ENCODE data around the gene ETFDH. TPM values are rescaled to one million over a fixed set of nuclear protein-coding genes. Genes with fewer than 3 reads are reported as not detected.
A peak's percentile ranks its signal among the peaks of the same experiment; 100 is the strongest.

Gene ETFDH
- total RNA-seq, 1 experiment from 2014 or later, result 21.0 TPM

DNA sequence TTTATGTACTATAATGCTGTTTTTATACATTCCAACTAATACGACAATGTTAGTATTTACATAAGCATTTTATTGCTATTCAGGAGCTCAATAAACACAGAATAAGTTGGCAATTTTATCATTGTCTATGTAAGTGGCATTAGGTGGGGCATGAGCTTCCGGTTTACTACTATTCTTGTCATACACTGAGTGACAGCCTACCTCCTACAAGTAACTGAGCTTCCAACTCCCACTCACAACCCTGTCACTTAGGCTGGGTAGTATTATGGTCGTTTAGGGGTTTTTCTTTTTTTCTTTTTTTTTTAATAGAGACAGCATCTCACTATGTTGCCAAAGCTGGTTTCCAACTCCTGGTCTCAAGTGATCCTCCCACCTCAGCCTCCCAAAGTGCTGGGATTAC is 43.7 kb downstream of the ETFDH start:
- H3K36me3 ChIP-seq (ENCODE audit: low read depth), result peaks cover 22% of the 10 kb centered on the region

DNA sequence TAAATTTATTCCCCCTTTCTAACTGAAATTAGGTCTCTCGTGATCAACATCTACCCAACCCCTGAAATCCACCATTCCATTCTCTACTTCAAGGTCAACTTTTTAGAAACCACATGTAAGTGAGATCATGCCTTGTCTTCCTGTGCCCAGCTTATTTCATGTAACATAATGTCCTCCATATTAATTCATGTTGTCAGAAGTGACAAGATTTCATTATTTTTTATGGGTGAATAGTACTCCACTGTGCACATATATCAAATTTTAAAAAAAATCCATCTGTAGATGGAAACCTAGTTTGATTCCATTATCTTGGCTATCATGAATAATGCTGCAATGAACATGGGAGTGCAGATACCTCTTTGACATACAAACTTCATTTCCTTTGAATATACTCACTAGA is 49.6 kb downstream of the ETFDH start:
- Histone ChIP-seq H3K27me3 (ENCODE audit: insufficient read depth, low read depth) (no peaks in the 10 kb centered on the region), H3K36me3 (ENCODE audit: low read depth) (peaks cover 10% of the 10 kb centered on the region; the same call in 1 of the 2 replicates), H3K4me2 (peak overlapping the region; percentile 83), H3K9me2 (ENCODE audit: insufficient read depth) (no peaks in the 10 kb centered on the region), H3K4me3 (peak overlapping the region; percentile 65; the same call in 1 of the 2 replicates), H4K20me1 (ENCODE audit: insufficient read depth) (no peaks in the 10 kb centered on the region), H3K79me2 (ENCODE audit: low read depth) (peaks cover 21% of the 10 kb centered on the region), H2AFZ (no peak overlapping the region), H3F3A (ENCODE audit: insufficient read depth, low read depth) (peaks cover 6% of the 10 kb centered on the region), H3K4me1 (replicated peaks; ENCODE audit: insufficient read depth) (no peaks in the 10 kb centered on the region; the same call in 1 of the 2 replicates), H3K27ac (no peak overlapping the region), H3K9me3 (ENCODE audit: insufficient read depth, low read depth) (no peaks in the 10 kb centered on the region)
- ChIA-PET CTCF (no interaction called here), POLR2A (ENCODE audit: unreplicated experiment) (no interaction called here)
- TF ChIP-seq, protein P1, sequence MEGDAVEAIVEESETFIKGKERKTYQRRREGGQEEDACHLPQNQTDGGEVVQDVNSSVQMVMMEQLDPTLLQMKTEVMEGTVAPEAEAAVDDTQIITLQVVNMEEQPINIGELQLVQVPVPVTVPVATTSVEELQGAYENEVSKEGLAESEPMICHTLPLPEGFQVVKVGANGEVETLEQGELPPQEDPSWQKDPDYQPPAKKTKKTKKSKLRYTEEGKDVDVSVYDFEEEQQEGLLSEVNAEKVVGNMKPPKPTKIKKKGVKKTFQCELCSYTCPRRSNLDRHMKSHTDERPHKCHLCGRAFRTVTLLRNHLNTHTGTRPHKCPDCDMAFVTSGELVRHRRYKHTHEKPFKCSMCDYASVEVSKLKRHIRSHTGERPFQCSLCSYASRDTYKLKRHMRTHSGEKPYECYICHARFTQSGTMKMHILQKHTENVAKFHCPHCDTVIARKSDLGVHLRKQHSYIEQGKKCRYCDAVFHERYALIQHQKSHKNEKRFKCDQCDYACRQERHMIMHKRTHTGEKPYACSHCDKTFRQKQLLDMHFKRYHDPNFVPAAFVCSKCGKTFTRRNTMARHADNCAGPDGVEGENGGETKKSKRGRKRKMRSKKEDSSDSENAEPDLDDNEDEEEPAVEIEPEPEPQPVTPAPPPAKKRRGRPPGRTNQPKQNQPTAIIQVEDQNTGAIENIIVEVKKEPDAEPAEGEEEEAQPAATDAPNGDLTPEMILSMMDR (conservative IDR thresholded peaks at IDR 0.05), result no peak
- no peak for TF ChIP-seq EZH2 (IDR thresholded peaks at IDR 0.05; ENCODE audit: low read depth)
- intact Hi-C loops (cut with micrococcal nuclease; ENCODE audit: unreplicated experiment), result loop anchor here (2.0 kb wide), 1 partner anchor 453 kb away; no protein-coding TSS in a partner anchor
- BruUV-seq (replicated peaks), result no TSS peak
- no peak for DNase-seq

More for the DNA sequence above, 43.7 kb downstream of the ETFDH start:
- Histone ChIP-seq H3K27me3 (ENCODE audit: insufficient read depth, low read depth) (no peaks in the 10 kb centered on the region), H3K79me2 (ENCODE audit: low read depth) (no peaks in the 10 kb centered on the region), H3K4me2 (no peak overlapping the region), H3K4me3 (no peak overlapping the region), H4K20me1 (ENCODE audit: insufficient read depth) (no peaks in the 10 kb centered on the region), H3K27ac (no peak overlapping the region), H3K9me2 (ENCODE audit: insufficient read depth) (no peaks in the 10 kb centered on the region), H3F3A (ENCODE audit: insufficient read depth, low read depth) (no peaks in the 10 kb centered on the region; the same call in 1 of the 2 replicates), H3K9me3 (ENCODE audit: insufficient read depth, low read depth) (no peaks in the 10 kb centered on the region), H2AFZ (no peak overlapping the region), H3K4me1 (replicated peaks; ENCODE audit: insufficient read depth) (no peaks in the 10 kb centered on the region)
- DNase-seq, result no peak
- intact Hi-C loops (cut with micrococcal nuclease; ENCODE audit: unreplicated experiment), result no loop called here
- BruUV-seq (replicated peaks), result no TSS peak
- ChIA-PET POLR2A (ENCODE audit: unreplicated experiment) (no interaction called here), CTCF (no interaction called here)
- TF ChIP-seq, protein P1 (conservative IDR thresholded peaks at IDR 0.05), result no peak
- TF ChIP-seq EZH2 (IDR thresholded peaks at IDR 0.05; ENCODE audit: low read depth), result no peak

DNA sequence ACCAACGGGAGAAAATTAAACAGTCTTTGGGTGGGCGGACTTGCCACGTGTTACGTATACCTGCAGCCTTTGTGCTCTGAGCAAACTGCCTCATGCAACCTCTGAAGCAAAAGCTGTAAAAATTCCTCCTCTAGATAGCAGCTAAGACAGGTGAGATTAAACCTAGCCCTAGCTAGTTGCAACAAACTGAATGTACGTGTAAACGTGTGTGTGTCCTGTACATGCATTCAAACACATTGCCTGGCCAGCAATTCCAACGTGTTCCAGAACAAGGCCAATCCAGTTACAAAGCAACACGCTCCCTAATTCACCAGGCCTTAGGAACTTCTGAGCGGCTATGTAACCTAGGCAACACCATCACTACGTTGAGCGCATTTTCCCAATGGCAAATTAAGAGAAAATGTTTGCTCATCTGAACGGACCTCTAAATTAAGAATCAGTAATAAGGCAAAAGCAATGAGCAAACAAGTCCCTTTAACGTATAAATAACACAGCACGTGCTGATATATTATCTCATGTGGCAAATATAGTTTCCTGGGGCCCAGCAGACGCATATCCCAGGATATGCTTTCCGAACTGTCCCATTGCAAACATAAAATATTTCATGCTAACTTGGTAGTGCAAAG is 50.3 kb downstream of the ETFDH start:
- H3K4me2 ChIP-seq, result peak overlapping the region; percentile 83

More for the DNA sequence above, 50.3 kb downstream of the ETFDH start:
- H3K9me2 ChIP-seq (ENCODE audit: insufficient read depth), result no peaks in the 10 kb centered on the region
- no peak for DNase-seq
- peak overlapping the region; percentile 83 for H3K27ac ChIP-seq
- TF ChIP-seq, protein P1 (conservative IDR thresholded peaks at IDR 0.05), result no peak
- no peak for TF ChIP-seq EZH2 (IDR thresholded peaks at IDR 0.05; ENCODE audit: low read depth)
- peaks cover 21% of the 10 kb centered on the region for H3K79me2 ChIP-seq (ENCODE audit: low read depth)
- peak overlapping the region; percentile 89 for H2AFZ ChIP-seq
- peak overlapping the region; percentile 65 for H3K4me3 ChIP-seq
- H3K36me3 ChIP-seq (ENCODE audit: low read depth), result peaks cover 9% of the 10 kb centered on the region; the same call in 1 of the 2 replicates
- no TSS peak for BruUV-seq (replicated peaks)
- ChIA-PET CTCF (no interaction called here), POLR2A (ENCODE audit: unreplicated experiment) (no interaction called here)
- H3K9me3 ChIP-seq (ENCODE audit: insufficient read depth, low read depth), result no peaks in the 10 kb centered on the region
- intact Hi-C loops (cut with micrococcal nuclease; ENCODE audit: unreplicated experiment), result loop anchor here (2.0 kb wide), 1 partner anchor 452 kb away; no protein-coding TSS in a partner anchor
- H3K4me1 ChIP-seq (replicated peaks; ENCODE audit: insufficient read depth), result no peaks in the 10 kb centered on the region; the same call in 1 of the 2 replicates
- no peaks in the 10 kb centered on the region for H3K27me3 ChIP-seq (ENCODE audit: insufficient read depth, low read depth)
- no peaks in the 10 kb centered on the region for H4K20me1 ChIP-seq (ENCODE audit: insufficient read depth)
- H3F3A ChIP-seq (ENCODE audit: insufficient read depth, low read depth), result peaks cover 6% of the 10 kb centered on the region
